ENCODE results near the gene ETS1. TPM values are rescaled to one million over a fixed set of nuclear protein-coding genes. Genes with fewer than 3 reads are reported as not detected.

Gene ETS1
- total RNA-seq, 2 experiments from 2014 or later = 436 to 444 TPM

- peak overlapping the region; percentile 94 for H3K27ac Mint-ChIP-seq
- intact Hi-C loops (cut with micrococcal nuclease) = loop anchor here (10.0 kb wide), 1 partner anchor 302 kb away; no protein-coding TSS in a partner anchor
- no peak for DNase-seq
- no peaks in the 10 kb centered on the region for H3K27me3 Mint-ChIP-seq
- ChIA-PET POLR2A (interaction anchor here (0.7 to 5.6 kb wide), 11 partner anchors 10 to 337 kb away, joined by 3 to 81 read pairs (median 7); no protein-coding TSS in a partner anchor), CTCF (interaction anchor here (0.6 to 12.7 kb wide), 8 partner anchors 102 to 456 kb away, joined by 3 to 264 read pairs (median 30); no protein-coding TSS in a partner anchor)
- H3K4me3 Mint-ChIP-seq = no peak overlapping the region
- peaks cover 93% of the 10 kb centered on the region for H3K4me1 Mint-ChIP-seq (ENCODE audit: low read depth)
- no peaks in the 10 kb centered on the region for H3K9me3 Mint-ChIP-seq
- no peaks in the 10 kb centered on the region for H3K36me3 Mint-ChIP-seq
Observed at GRCh38 chr11:128626913-128627665, 39.7 kb upstream of the ETS1 start.

GRCh38 chr11:128625746-128626145, 38.4 kb upstream of the ETS1 start:
- Mint-ChIP-seq H3K27ac (peak overlapping the region; percentile 94), H3K4me3 (peak overlapping the region; percentile 57), H3K27me3 (no peaks in the 10 kb centered on the region), H3K36me3 (no peaks in the 10 kb centered on the region), H3K4me1 (ENCODE audit: low read depth) (peaks cover 93% of the 10 kb centered on the region), H3K9me3 (no peaks in the 10 kb centered on the region)
- ChIA-PET POLR2A (interaction anchor here (0.6 to 3.2 kb wide), 6 partner anchors 72 to 324 kb away, joined by 3 to 32 read pairs (median 6); no protein-coding TSS in a partner anchor), CTCF (interaction anchor here (1.0 to 12.7 kb wide), 5 partner anchors 8 to 468 kb away, joined by 3 to 264 read pairs (median 6); no protein-coding TSS in a partner anchor)
- intact Hi-C loops (cut with micrococcal nuclease) = loop anchor here (2.0 to 10.0 kb wide), 3 partner anchors 15 to 301 kb away; no protein-coding TSS in a partner anchor
- no peak for DNase-seq

GRCh38 chr11:128625326-128625725, 38.0 kb upstream of the ETS1 start:
- Mint-ChIP-seq H3K4me1 (ENCODE audit: low read depth) (peaks cover 95% of the 10 kb centered on the region), H3K27ac (peak overlapping the region; percentile 94), H3K4me3 (peak overlapping the region; percentile 57), H3K36me3 (no peaks in the 10 kb centered on the region), H3K27me3 (no peaks in the 10 kb centered on the region), H3K9me3 (no peaks in the 10 kb centered on the region)
- intact Hi-C loops (cut with micrococcal nuclease) = loop anchor here (2.0 to 10.0 kb wide), 3 partner anchors 15 to 301 kb away; no protein-coding TSS in a partner anchor
- no peak for DNase-seq
- ChIA-PET POLR2A (interaction anchor here (0.6 to 3.6 kb wide), 11 partner anchors 14 to 336 kb away, joined by 3 to 32 read pairs (median 6); no protein-coding TSS in a partner anchor), CTCF (interaction anchor here (1.0 to 12.7 kb wide), 10 partner anchors 9 to 468 kb away, joined by 3 to 264 read pairs (median 4); no protein-coding TSS in a partner anchor)

GRCh38 chr11:128624269-128625175, 37.2 kb upstream of the ETS1 start:
- Mint-ChIP-seq H3K27me3 (no peaks in the 10 kb centered on the region), H3K36me3 (no peaks in the 10 kb centered on the region), H3K4me3 (peak overlapping the region; percentile 57), H3K9me3 (no peaks in the 10 kb centered on the region), H3K4me1 (ENCODE audit: low read depth) (peaks cover 95% of the 10 kb centered on the region), H3K27ac (peak overlapping the region; percentile 94)
- CTCF ChIA-PET = interaction anchor here (0.9 to 12.7 kb wide), 12 partner anchors 8 to 467 kb away, joined by 3 to 264 read pairs (median 4); no protein-coding TSS in a partner anchor
- intact Hi-C loops (cut with micrococcal nuclease) = loop anchor here (1.0 to 10.0 kb wide), 6 partner anchors 14 to 334 kb away; no protein-coding TSS in a partner anchor
- POLR2A ChIA-PET = interaction anchor here (0.8 to 3.6 kb wide), 16 partner anchors 13 to 335 kb away, joined by 3 to 32 read pairs (median 6); no protein-coding TSS in a partner anchor
- peak; percentile 83 for DNase-seq

- no peak for DNase-seq
- Mint-ChIP-seq H3K27me3 (no peaks in the 10 kb centered on the region), H3K36me3 (no peaks in the 10 kb centered on the region), H3K4me3 (no peak overlapping the region), H3K9me3 (no peaks in the 10 kb centered on the region), H3K27ac (peak overlapping the region; percentile 74), H3K4me1 (ENCODE audit: low read depth) (peaks cover 93% of the 10 kb centered on the region)
- CTCF ChIA-PET = interaction anchor here (0.5 to 12.7 kb wide), 8 partner anchors 9 to 465 kb away, joined by 3 to 264 read pairs (median 4); partner anchors contain the start of gene FLI1
- intact Hi-C loops (cut with micrococcal nuclease) = loop anchor here (10.0 kb wide), 1 partner anchor 298 kb away; no protein-coding TSS in a partner anchor
- POLR2A ChIA-PET = interaction anchor here (0.8 to 3.6 kb wide), 4 partner anchors 12 to 334 kb away, joined by 3 to 15 read pairs (median 9); no protein-coding TSS in a partner anchor
Observed at GRCh38 chr11:128623091-128623490, 35.7 kb upstream of the ETS1 start.

GRCh38 chr11:128621601-128622501, 34.5 kb upstream of the ETS1 start:
- Mint-ChIP-seq H3K27ac (no peak overlapping the region), H3K36me3 (no peaks in the 10 kb centered on the region), H3K4me3 (no peak overlapping the region), H3K9me3 (no peaks in the 10 kb centered on the region), H3K4me1 (ENCODE audit: low read depth) (peaks cover 82% of the 10 kb centered on the region), H3K27me3 (no peaks in the 10 kb centered on the region)
- intact Hi-C loops (cut with micrococcal nuclease) = loop anchor here (10.0 kb wide), 1 partner anchor 297 kb away; no protein-coding TSS in a partner anchor
- DNase-seq = no peak
- CTCF ChIA-PET = interaction anchor here (0.8 to 12.7 kb wide), 9 partner anchors 9 to 464 kb away, joined by 3 to 264 read pairs (median 4); no protein-coding TSS in a partner anchor
- POLR2A ChIA-PET = interaction anchor here (3.6 kb wide), 1 partner anchor 10 kb away, joined by 15 read pairs; no protein-coding TSS in a partner anchor

GRCh38 chr11:128620309-128621100, 33.1 kb upstream of the ETS1 start:
- POLR2A ChIA-PET = interaction anchor here (0.9 kb wide), 1 partner anchor 10 kb away, joined by 3 read pairs; no protein-coding TSS in a partner anchor
- Mint-ChIP-seq H3K4me3 (no peak overlapping the region), H3K4me1 (ENCODE audit: low read depth) (peaks cover 69% of the 10 kb centered on the region), H3K36me3 (no peaks in the 10 kb centered on the region), H3K27me3 (no peaks in the 10 kb centered on the region), H3K27ac (peak overlapping the region; percentile 60), H3K9me3 (no peaks in the 10 kb centered on the region)
- CTCF ChIA-PET = interaction anchor here (1.1 to 1.2 kb wide), 2 partner anchors 11 to 17 kb away, joined by 3 to 4 read pairs; no protein-coding TSS in a partner anchor
- DNase-seq = no peak
- intact Hi-C loops (cut with micrococcal nuclease) = loop anchor here (10.0 kb wide), 1 partner anchor 296 kb away; no protein-coding TSS in a partner anchor

GRCh38 chr11:128619540-128620308, 32.4 kb upstream of the ETS1 start:
- H3K4me3 Mint-ChIP-seq = no peak overlapping the region
- ChIA-PET CTCF (interaction anchor here (0.7 to 1.2 kb wide), 2 partner anchors 10 to 12 kb away, joined by 3 read pairs; no protein-coding TSS in a partner anchor), POLR2A (no interaction called here)
- H3K36me3 Mint-ChIP-seq = no peaks in the 10 kb centered on the region
- H3K27me3 Mint-ChIP-seq = no peaks in the 10 kb centered on the region
- peak overlapping the region; percentile 60 for H3K27ac Mint-ChIP-seq
- H3K9me3 Mint-ChIP-seq = no peaks in the 10 kb centered on the region
- no peak for DNase-seq
- peaks cover 61% of the 10 kb centered on the region for H3K4me1 Mint-ChIP-seq (ENCODE audit: low read depth)
- intact Hi-C loops (cut with micrococcal nuclease) = loop anchor here (10.0 kb wide), 1 partner anchor 295 kb away; no protein-coding TSS in a partner anchor

- Mint-ChIP-seq H3K27ac (no peak overlapping the region), H3K4me3 (no peak overlapping the region), H3K27me3 (no peaks in the 10 kb centered on the region), H3K36me3 (no peaks in the 10 kb centered on the region), H3K4me1 (ENCODE audit: low read depth) (peaks cover 54% of the 10 kb centered on the region), H3K9me3 (no peaks in the 10 kb centered on the region)
- ChIA-PET POLR2A (no interaction called here), CTCF (interaction anchor here (0.7 kb wide), 1 partner anchor 10 kb away, joined by 3 read pairs; no protein-coding TSS in a partner anchor)
- intact Hi-C loops (cut with micrococcal nuclease) = no loop called here
- no peak for DNase-seq
Observed at GRCh38 chr11:128619007-128619406, 31.6 kb upstream of the ETS1 start.

Measured in activated CD4-positive, alpha-beta memory T cell treated with anti-CD3 and anti-CD28 coated beads for 36 hours (primary cell).